GM12878 (cell line): ENCODE results near the gene ZBTB16. TPM values are rescaled to one million over a fixed set of nuclear protein-coding genes. Genes with fewer than 3 reads are reported as not detected.

Experiments
- ATAC-seq: fragments of 200-7000 bp; cut with Tn5 transposase; 3 replicates; pipeline ENCODE4 v1.9.1; 2020; ENCODE audit warnings: mild to moderate bottlenecking, moderate library complexity
- BruUV-seq: library from RNA; stranded (reverse); fragments of 400-500 nt; replicated peaks from 2 replicates; lab custom pipeline; 2021; lab: Mats Ljungman, UMichigan
- CTCF ChIA-PET: fragments of 300-600 bp; sonication (Branson Sonifier 250); formaldehyde crosslinking; extraction: SDS; loops from one replicate; lab custom pipeline; 2021; ENCODE audit warnings: inconsistent platforms; lab: Yijun Ruan, JAX
- POLR2A ChIA-PET: fragments of 350-600 bp; formaldehyde crosslinking; extraction: SDS; loops from one replicate; lab custom pipeline; 2021; ENCODE audit warnings: inconsistent platforms; lab: Charles Lee
- RAD21 ChIA-PET: fragments of 300-600 bp; sonication (Branson Sonifier 250); formaldehyde crosslinking; loops from one replicate; lab custom pipeline; 2023; ENCODE audit warnings: antibody characterized with exemption; ENCODE audit not compliant: unreplicated experiment; lab: Charles Lee
- SMC1A ChIA-PET: fragments of 300-600 bp; sonication (Branson Sonifier 250); formaldehyde crosslinking; loops from one replicate; lab custom pipeline; 2023; ENCODE audit not compliant: unreplicated experiment, uncharacterized antibody; lab: Charles Lee
- DNase-seq: peaks from one replicate; pipeline ENCODE4 v3.0.0-alpha.2; 2011; ENCODE audit warnings: low read depth, low spot score
- FAIRE-seq: peaks from 3 replicates; lab custom pipeline; 2011; peaks lifted over from hg19 to GRCh38; lab: Jason Lieb, UNC
- H2AFZ ChIP-seq: 2 replicates; pipeline ENCODE4 v1.6.0; 2011; ENCODE audit warnings: low read depth, low read length, control low read depth; ENCODE audit not compliant: control insufficient read depth
- H3K27ac ChIP-seq: 2 replicates; pipeline ENCODE4 v1.5.1; 2011; ENCODE audit warnings: control low read depth; ENCODE audit not compliant: control insufficient read depth, insufficient read depth
- H3K27me3 ChIP-seq, 2 experiments: replicated peaks in 1 of 2; 2 replicates each; pipeline versions ENCODE4 v1.6.0 to v1.6.1; 2011; ENCODE audit warnings: low read length in 1 of 2; ENCODE audit not compliant: control insufficient read depth in 2 of 2, insufficient read depth in 2 of 2
- H3K36me3 ChIP-seq, 2 experiments: 2 replicates each; pipeline ENCODE4 v1.5.1; 2011; ENCODE audit warnings: low read length in 1 of 2; ENCODE audit not compliant: control insufficient read depth in 2 of 2, insufficient read depth in 2 of 2
- H3K4me1 ChIP-seq: 2 replicates; pipeline ENCODE4 v1.6.1; 2011; ENCODE audit warnings: mild to moderate bottlenecking, low read length, moderate library complexity, mixed read lengths; ENCODE audit not compliant: control insufficient read depth, insufficient read depth
- H3K4me2 ChIP-seq: 2 replicates; pipeline ENCODE4 v1.6.0; 2011; ENCODE audit warnings: control low read depth; ENCODE audit not compliant: control insufficient read depth, insufficient read depth
- H3K4me3 ChIP-seq: fragments of 200-600 bp; sonication (generic); 2 replicates; pipeline ENCODE4 v1.5.1; 2016
- H3K79me2 ChIP-seq: 2 replicates; pipeline ENCODE4 v1.6.0; 2011; ENCODE audit warnings: low read length; ENCODE audit not compliant: control insufficient read depth, insufficient read depth
- H3K9ac ChIP-seq: 2 replicates; pipeline ENCODE4 v1.8.0; 2011; ENCODE audit warnings: low read length, control low read depth, mixed read lengths; ENCODE audit not compliant: control insufficient read depth, insufficient read depth
- H3K9me3 ChIP-seq: replicated peaks from 3 replicates; pipeline ENCODE4 v1.5.1; 2011; ENCODE audit warnings: mild to moderate bottlenecking, low read length; ENCODE audit not compliant: control insufficient read depth, insufficient read depth
- H4K20me1 ChIP-seq: 2 replicates; pipeline ENCODE4 v1.6.0; 2011; ENCODE audit not compliant: control insufficient read depth, insufficient read depth
- ATF7 ChIP-seq: fragments of 450-650 bp; IDR thresholded peaks from 2 replicates; pipeline ENCODE4 v1.6.1; 2016; ENCODE audit warnings: low read depth, mild to moderate bottlenecking
- BHLHE40 ChIP-seq, 2 experiments: fragments of 450-650 bp in 1 of 2; IDR thresholded peaks; 2 replicates each; pipeline ENCODE4 v1.6.1; 2011 to 2017; ENCODE audit warnings: low read depth in 2 of 2, borderline replicate concordance in 1 of 2, improper control_type of control experiment in 1 of 2, low read length in 1 of 2, mild to moderate bottlenecking in 1 of 2
- IKZF1 ChIP-seq: fragments of 450-650 bp; conservative IDR thresholded peaks from 2 replicates; pipeline ENCODE4 v1.6.1; 2017; ENCODE audit warnings: antibody characterized with exemption, mild to moderate bottlenecking
- MTA3 ChIP-seq: IDR thresholded peaks from 2 replicates; pipeline ENCODE4 v1.6.1; 2012; ENCODE audit warnings: low read length, inconsistent platforms, borderline replicate concordance
- NR2F1 ChIP-seq: fragments of 450-650 bp; conservative IDR thresholded peaks from 2 replicates; pipeline ENCODE4 v1.6.1; 2017; ENCODE audit warnings: mild to moderate bottlenecking
- REST ChIP-seq: IDR thresholded peaks from 2 replicates; pipeline ENCODE4 v1.6.1; 2012; ENCODE audit warnings: mild to moderate bottlenecking, low read depth, low read length
- SUPT20H ChIP-seq: IDR thresholded peaks from 2 replicates; pipeline ENCODE4 v1.6.1; 2011; ENCODE audit warnings: low read depth, mild to moderate bottlenecking, low read length, moderate library complexity, borderline replicate concordance; ENCODE audit not compliant: control insufficient read depth
- TCF3 ChIP-seq: IDR thresholded peaks from 2 replicates; pipeline ENCODE4 v1.6.1; 2012; ENCODE audit warnings: low read depth, mild to moderate bottlenecking, low read length, borderline replicate concordance; ENCODE audit not compliant: insufficient read depth
- WGBS: methylation state at CpG from one replicate; pipeline ENCODE4 v1.1.6; 2016; ENCODE audit warnings: low lambda C conversion rate; ENCODE audit not compliant: insufficient replicate concordance, insufficient coverage; ENCODE audit errors: missing lambda C conversion rate; 5-methylcytosine and 5-hydroxymethylcytosine counted together
- in situ Hi-C: fragments of 300-500 bp; cut with MboI; formaldehyde crosslinking; loops from 9 replicates; pipeline ENCODE4 v1.14.3; 2018; ENCODE audit warnings: mixed read lengths
- intact Hi-C: fragments of 100-400 bp; cut with micrococcal nuclease; formaldehyde crosslinking; loops from one replicate; pipeline ENCODE4 v1.14.2; 2022; ENCODE audit not compliant: unreplicated experiment
- polyA plus RNA-seq, 11 experiments: library from polyadenylated mRNA; depleted of rRNA in 4 of 11; unstranded in 6 of 11; stranded (reverse) in 5 of 11; fragments of >200 nt; fragmentation: Nextera tagmentation in 4 of 11; fragmentation: Illumina TruSeq in 1 of 11; extraction: Ambion mirVana in 4 of 11; extraction: Trizol in 1 of 11; gene quantifications; 1 replicate in 1 of 11; 2 replicates in 10 of 11; pipeline versions ENCODE4 v1.2.1 to v1.2.3, GENCODE V29; 2011 to 2016; ENCODE audit warnings: inconsistent platforms in 2 of 11, missing spikeins in 2 of 11, low read depth in 1 of 11
- total RNA-seq, 4 experiments: library from RNA; depleted of rRNA in 3 of 4; stranded (reverse); fragments of >200 nt in 3 of 4; fragmentation: Illumina TruSeq in 1 of 4; extraction: Trizol in 1 of 4; gene quantifications; 2 replicates each; pipeline versions ENCODE4 v1.2.1 to v1.2.3, GENCODE V29; 2013 to 2021

ZBTB16 gene
- total and polyA plus RNA-seq, 10 of the 15 experiments (the other 5 are each of a cell fraction or from before 2014, with no cell fraction given): 0.38 TPM; not detected in 9

- 39% methylated on average over 6 of the region's 6 CpGs for WGBS
- no peaks in the 10 kb centered on the region for H4K20me1 ChIP-seq
- DNase-seq: no peak
- no peak for ATAC-seq
- RAD21 ChIA-PET: no interaction called here
- H3K79me2 ChIP-seq: no peaks in the 10 kb centered on the region
- no peaks in the 10 kb centered on the region for H3K36me3 ChIP-seq
- no peaks in the 10 kb centered on the region for H3K9me3 ChIP-seq
- no peak overlapping the region for H3K27ac ChIP-seq
- no peak overlapping the region for H3K4me3 ChIP-seq
- POLR2A ChIA-PET: no interaction called here
- CTCF ChIA-PET: no interaction called here
- no TSS peak for BruUV-seq
- FAIRE-seq: no peak
- H3K9ac ChIP-seq: no peak overlapping the region
- no peak overlapping the region for H2AFZ ChIP-seq
- in situ Hi-C loops: no loop called here
- H3K4me2 ChIP-seq: no peak overlapping the region
- H3K4me1 ChIP-seq: no peaks in the 10 kb centered on the region
- no peak for TF ChIP-seq TCF3
- no peak for TF ChIP-seq MTA3
- no peak for TF ChIP-seq BHLHE40 (IDR thresholded peaks at IDR 0.05; ENCODE audit: borderline replicate concordance in 1 of 2, low read depth in 2 of 2, low read length in 1 of 2)
- no peak for TF ChIP-seq ATF7
- no peak for TF ChIP-seq REST
- no peak for TF ChIP-seq NR2F1
- TF ChIP-seq IKZF1: no peak
- no peak for TF ChIP-seq SUPT20H
- H3K27me3 ChIP-seq: peaks cover 0 to 2% of the 10 kb centered on the region in 2 experiments; a peak in 2 of 4 replicates
- intact Hi-C loops: loop anchor here (5.0 kb wide), 1 partner anchor 52 kb away; no protein-coding TSS in a partner anchor
- SMC1A ChIA-PET: no interaction called here
Observed at GRCh38 chr11:114150671-114151070, 91.2 kb downstream of the ZBTB16 start.
